Activated CD4-positive, alpha-beta T cell treated with anti-CD3 and anti-CD28 coated beads, Interleukin-2, Interleukin-4, amounts not matched to agents 100 ng/mL and 50 ng/mL, durations not matched to agents 16 hours and 8 hours (primary cell): ENCODE measurements around the gene POU6F2.

Experiments
- DNase-seq: peaks from one replicate; pipeline ENCODE4 v3.0.0-alpha.2; 2020; ENCODE audit warnings: low spot score

The POU6F2 gene

GRCh38 chr7:39128287-39128843 is 150.7 kb downstream of the POU6F2 start:
- no peak for DNase-seq

DNA sequence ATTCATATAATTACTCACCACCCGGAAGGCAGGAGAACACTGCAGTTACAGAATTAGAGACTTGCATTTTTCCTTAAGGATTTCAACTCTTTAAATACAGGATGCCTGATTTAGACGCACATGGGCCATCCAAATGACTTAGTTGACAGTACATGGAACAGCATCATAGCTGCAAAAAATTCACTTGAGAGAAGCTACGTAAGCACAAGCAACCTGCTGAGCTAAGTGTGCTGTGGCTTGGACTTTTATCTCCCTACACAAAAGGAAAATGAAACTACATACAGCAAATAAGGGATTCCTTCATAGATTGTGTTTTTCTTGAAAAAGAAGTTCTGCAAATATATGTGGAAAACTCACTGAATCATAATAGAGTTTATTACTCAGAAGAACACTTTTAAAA is 152.6 kb downstream of the POU6F2 start:
- DNase-seq = no peak

DNA sequence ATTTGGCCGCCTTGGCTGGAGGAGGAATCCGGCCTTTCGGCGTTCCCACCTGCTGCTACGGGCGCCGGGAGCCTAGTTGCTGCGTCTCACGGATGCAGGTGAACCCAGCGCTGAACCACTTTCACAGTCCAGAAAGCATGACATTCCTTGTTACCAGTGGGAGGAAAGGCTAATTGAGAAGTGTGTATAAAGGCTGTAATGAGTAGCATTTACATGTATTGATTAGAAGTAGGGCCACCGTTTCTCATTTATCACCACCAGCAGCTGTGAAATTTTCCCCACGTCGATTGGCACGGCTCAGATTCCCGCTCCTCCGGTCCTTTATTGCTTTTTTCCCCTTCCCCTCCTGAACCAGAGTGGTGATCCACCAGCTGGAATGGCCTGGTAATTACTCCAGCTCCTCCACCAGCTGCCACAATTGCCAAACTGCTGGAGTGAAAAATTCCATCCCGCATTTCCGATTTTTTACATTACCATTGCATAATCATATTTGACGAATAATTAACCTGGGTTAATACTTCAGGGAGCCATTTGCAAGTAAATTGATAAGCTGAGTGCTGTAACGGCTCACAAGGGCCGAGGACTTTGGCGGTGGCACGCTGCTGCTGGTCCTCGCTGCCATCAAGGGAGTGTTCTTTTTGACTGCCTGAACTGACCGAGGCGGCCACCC is 153.3 kb downstream of the POU6F2 start:
- DNase-seq = no peak

- no peak for DNase-seq
Observed at GRCh38 chr7:39132306-39132705, 154.6 kb downstream of the POU6F2 start.

- DNase-seq = no peak
Observed at GRCh38 chr7:39133088-39133487, 155.4 kb downstream of the POU6F2 start.

DNA sequence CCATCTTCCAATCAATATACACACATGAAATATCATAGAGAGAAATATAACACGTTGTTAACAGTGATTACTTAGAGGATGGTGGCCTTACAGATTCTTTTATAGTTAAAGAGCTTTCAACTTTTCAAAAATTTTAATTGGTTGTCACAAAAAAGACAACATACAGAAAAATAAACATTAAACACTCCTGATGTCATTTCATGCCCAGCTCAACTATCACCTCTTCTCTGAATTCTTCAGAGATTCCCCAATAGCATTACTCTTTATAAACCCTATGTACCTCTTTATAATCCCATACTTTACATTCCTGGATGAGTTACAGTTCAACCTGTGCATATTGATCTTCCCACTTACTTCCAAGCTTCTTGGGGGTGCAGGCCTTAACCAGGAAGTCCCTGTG is 159.8 kb downstream of the POU6F2 start:
- no peak for DNase-seq

- no peak for DNase-seq
Observed at GRCh38 chr7:39142750-39143149, 165.0 kb downstream of the POU6F2 start.

DNA sequence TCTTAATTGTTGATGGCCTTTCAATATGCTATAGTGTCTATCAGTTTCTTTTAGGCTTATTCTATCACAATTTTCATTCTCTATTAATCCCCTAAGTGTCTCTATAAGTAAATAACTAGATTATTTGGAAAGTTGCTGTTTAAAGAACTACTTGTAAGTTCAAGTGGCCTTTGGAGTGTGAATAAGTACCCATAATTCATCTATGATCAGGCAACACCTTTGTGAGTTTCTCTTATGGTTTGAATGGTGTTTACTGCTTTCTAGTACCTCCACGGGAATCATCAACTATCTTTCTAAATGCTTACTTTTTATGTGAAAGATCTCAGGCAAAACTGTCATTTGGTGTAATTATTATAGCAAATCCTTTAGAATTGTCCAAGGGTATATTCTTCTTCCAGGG is 166.7 kb downstream of the POU6F2 start:
- no peak for DNase-seq

- no peak for DNase-seq
Observed at GRCh38 chr7:39145283-39145682, 167.6 kb downstream of the POU6F2 start.

GRCh38 chr7:39145935-39146334 is 168.2 kb downstream of the POU6F2 start:
- no peak for DNase-seq

DNA sequence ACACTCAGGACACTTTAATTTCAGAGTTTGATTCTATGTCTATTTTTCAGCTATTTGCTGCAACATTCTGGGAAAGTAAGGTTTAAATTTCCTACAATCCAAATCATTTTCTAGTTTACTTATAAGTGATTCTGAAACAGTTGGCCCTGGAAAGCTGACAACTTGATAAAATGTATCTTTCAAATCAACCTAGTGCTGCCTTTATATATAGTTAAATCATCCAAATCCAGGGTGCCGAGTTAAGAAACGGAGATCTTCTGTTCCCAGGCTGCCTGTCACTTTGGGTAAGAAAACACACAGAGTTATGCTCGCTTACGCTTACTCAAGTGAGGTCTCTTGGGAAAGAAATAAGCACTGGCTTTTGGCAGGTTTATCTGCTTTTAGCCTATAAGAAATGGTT is 175.0 kb downstream of the POU6F2 start:
- DNase-seq = no peak

- DNase-seq = no peak
Observed at GRCh38 chr7:39153113-39153512, 175.4 kb downstream of the POU6F2 start.

DNA sequence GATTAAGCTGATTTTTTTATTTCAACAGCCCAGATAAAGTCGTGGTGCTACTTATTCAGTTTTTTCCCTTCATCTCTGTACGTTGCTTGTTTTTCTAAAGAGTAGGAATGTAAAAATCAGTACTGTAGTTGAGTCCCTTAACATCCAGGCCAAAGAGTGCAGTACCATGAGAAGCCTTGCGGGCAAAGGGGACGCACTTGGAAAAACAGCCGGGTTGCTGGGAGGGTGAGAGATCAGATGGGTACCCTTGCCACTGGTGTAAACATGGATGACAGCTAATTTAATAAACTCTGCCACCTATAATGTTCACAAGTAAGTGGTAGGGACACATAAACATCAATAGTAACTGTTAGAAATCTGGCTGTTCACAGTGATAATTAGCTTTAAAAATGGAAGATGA is 175.9 kb downstream of the POU6F2 start:
- no peak for DNase-seq

- no peak for DNase-seq
Observed at GRCh38 chr7:39154815-39155214, 177.1 kb downstream of the POU6F2 start.

DNA sequence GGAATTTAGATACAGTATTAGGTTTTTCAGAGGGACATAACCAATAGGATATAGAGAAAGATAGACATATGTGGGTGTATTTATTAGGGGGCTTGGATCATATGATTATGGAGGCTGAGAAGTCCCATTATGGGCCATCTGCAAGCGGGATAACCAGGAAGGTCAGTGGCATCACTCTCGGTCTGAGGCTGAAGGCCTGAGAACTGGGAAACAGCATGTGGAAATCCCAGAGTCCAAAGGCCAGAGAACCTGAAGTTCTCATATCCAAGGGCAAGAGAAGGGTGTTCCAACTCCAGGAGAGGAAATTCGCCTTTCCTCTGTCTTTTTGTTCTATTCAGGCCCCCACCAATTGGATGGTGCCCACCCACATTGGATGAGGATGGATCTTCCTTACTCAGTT is 180.7 kb downstream of the POU6F2 start:
- no peak for DNase-seq

DNA sequence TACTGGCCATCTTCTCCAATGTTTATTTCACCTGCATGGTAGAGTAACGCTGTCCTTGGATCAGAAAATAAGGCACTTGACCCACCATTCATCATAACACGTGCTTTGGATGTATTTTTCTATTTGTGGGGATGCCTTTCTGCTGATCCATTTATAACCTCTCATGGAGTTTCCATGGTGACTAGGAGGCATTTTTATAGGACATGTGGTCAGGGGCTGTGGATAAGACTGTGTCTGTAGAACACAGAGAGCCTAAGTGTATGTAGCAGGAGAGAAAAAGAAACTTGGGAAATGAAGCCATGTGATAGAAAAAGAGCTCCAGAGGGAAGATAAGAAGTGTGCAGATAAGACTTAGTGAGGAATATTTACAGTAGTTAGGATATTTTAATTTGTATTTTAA is 184.2 kb downstream of the POU6F2 start:
- no peak for DNase-seq

- no peak for DNase-seq
Observed at GRCh38 chr7:39164887-39165286, 187.2 kb downstream of the POU6F2 start.

- DNase-seq = no peak
Observed at GRCh38 chr7:39168403-39169098, 190.8 kb downstream of the POU6F2 start.

- DNase-seq = no peak
Observed at GRCh38 chr7:39172137-39172536, 194.4 kb downstream of the POU6F2 start.

DNA sequence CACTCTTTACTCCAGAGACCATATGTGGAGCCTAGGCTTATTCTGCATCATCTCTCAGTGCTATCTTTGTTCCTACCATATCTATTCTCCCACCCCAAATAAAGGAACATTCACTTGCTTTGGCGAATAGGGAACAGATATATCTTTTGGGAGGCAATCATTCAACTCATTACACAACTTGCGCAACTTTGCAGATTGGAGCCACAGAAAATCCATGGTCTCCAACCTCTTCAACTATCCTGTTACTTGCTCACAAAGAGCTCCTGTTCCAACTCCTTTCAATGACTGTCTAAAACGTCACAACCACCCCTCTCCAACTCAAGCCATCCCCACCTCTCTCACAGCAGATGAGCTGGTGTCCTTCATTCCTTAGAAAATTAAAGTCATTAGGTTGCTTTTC is 203.7 kb downstream of the POU6F2 start:
- DNase-seq = no peak

DNA sequence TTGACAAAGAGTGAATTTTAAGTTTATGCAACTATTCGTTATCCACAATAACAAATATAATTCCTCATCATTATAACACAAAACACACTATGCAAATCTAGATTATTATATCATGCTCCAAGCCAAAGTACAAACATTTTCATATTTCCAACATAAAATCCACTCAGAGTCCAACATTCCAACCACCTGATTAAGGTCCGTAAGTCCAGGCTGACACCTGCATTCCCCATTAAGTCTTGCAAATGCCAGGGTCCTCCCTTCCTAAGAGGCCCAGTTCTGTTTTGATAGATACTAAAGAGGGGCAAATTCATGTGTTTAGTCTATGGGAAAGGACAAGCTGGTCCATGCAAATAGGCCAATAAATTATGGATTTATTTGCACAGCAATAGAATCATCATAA is 206.1 kb downstream of the POU6F2 start:
- no peak for DNase-seq

DNA sequence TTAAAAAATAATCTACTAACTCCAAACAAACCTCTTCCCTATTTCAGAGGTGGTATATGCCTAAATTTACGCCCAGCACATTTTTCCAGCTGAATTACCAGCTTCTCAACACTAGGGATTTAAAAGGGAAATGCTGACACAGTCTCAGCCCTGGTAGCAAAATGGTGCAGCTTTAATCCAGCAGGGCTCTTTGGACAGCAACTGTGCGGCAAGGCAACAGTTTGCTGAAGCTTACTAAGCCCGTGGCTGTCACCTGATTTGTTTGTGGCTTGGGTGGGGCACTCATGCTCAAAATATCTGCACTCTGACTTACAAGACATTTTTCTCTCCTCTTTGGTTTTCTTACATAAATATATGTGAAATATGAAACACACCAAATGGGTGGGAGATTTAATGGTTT is 206.7 kb downstream of the POU6F2 start:
- DNase-seq = no peak

- DNase-seq = no peak
Observed at GRCh38 chr7:39186131-39186530, 208.4 kb downstream of the POU6F2 start.

DNA sequence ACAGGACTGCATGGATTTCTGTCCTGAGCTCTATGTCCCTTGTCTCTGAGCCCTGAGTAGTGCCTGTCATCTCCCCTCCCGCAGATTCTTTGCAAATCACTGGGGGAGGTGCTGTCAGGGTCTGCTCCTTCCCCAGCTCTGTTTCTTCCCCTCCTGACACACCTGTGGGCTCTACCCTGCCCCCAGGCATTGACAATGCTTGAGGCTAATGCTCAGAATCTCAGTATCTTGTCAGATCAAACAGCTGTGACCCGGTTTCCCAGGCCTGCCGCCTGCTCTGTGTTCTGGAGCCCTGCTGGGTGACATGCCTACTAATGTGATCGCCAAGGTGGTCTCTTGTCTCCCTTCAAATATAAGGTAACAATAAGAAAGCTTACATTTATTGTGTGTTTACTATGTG is 209.0 kb downstream of the POU6F2 start:
- DNase-seq = no peak
